Colonic mucosa (tissue), 4 donors: ENCODE data around the gene CDH1. TPM values are rescaled to one million over a fixed set of nuclear protein-coding genes. Genes with fewer than 3 reads are reported as not detected.

Source experiments
- DNase-seq: peaks from one replicate; pipeline ENCODE4 v3.0.0-alpha.2; 2020
- H3K27ac ChIP-seq: fragments of 200-600 bp; one replicate; pipeline ENCODE4 v1.8.0; 2021
- H3K27me3 ChIP-seq: fragments of 200-600 bp; one replicate; pipeline ENCODE4 v1.8.0; 2021
- H3K36me3 ChIP-seq: fragments of 200-600 bp; one replicate; pipeline ENCODE4 v1.8.0; 2021
- H3K4me1 ChIP-seq: fragments of 200-600 bp; one replicate; pipeline ENCODE4 v1.8.0; 2021; ENCODE audit warnings: mild to moderate bottlenecking
- H3K4me3 ChIP-seq: fragments of 200-600 bp; one replicate; pipeline ENCODE4 v1.8.0; 2021
- H3K9ac ChIP-seq, 2 donors: one replicate each; pipeline ENCODE4 v1.7.0; 2013; ENCODE audit warnings: control low read depth in 2 of 2, low read depth in 2 of 2, low read length in 2 of 2
- H3K9me3 ChIP-seq: fragments of 200-600 bp; one replicate; pipeline ENCODE4 v1.8.0; 2021
- CTCF ChIP-seq: fragments of 200-600 bp; IDR thresholded peaks from one replicate; pipeline ENCODE4 v1.8.0; 2022; ENCODE audit warnings: antibody characterized with exemption, mild to moderate bottlenecking
- intact Hi-C: fragments of 100-400 bp; cut with DNase I; formaldehyde crosslinking; loops from one replicate; pipeline ENCODE4 v1.14.1; 2022
- total RNA-seq, 2 donors: library from RNA; stranded (reverse); fragmentation: NEBNext Ultra II Directional in 1 of 2; extraction: Animal tissue kit (Norgen Biotek cat#: 25700) in 1 of 2; gene quantifications; one replicate each; pipeline ENCODE4 v1.2.1, GENCODE V29; 2021
- donor health status: healthy.
- donor health status: DM: no; HTN: no; CAD: no.
- donor health status: DM: no; HTN: no; CAD: no.

Gene CDH1
- total RNA-seq, 2 donors from 2014 or later = 494 to 519 TPM

GRCh38 chr16:68802190-68802589 is 65.1 kb downstream of the CDH1 start:
- no peaks in the 10 kb centered on the region for H3K27me3 ChIP-seq
- DNase-seq = no peak
- TF ChIP-seq CTCF = no peak
- H3K36me3 ChIP-seq = no peaks in the 10 kb centered on the region
- H3K9me3 ChIP-seq = no peaks in the 10 kb centered on the region
- H3K4me1 ChIP-seq = no peaks in the 10 kb centered on the region
- H3K4me3 ChIP-seq = no peak overlapping the region
- no peak overlapping the region for H3K9ac ChIP-seq
- intact Hi-C loops = loop anchor here (5.0 kb wide), 1 partner anchor 100 kb away; no protein-coding TSS in a partner anchor
- no peak overlapping the region for H3K27ac ChIP-seq

- no peak overlapping the region for H3K27ac ChIP-seq
Observed at GRCh38 chr16:68806422-68806821, 69.3 kb downstream of the CDH1 start.

GRCh38 chr16:68806981-68807380 is 69.9 kb downstream of the CDH1 start:
- TF ChIP-seq CTCF = no peak
- peaks cover 5% of the 10 kb centered on the region for H3K36me3 ChIP-seq
- intact Hi-C loops = no loop called here
- H3K9me3 ChIP-seq = no peaks in the 10 kb centered on the region
- H3K4me3 ChIP-seq = no peak overlapping the region
- DNase-seq = no peak
- no peak overlapping the region for H3K9ac ChIP-seq
- no peak overlapping the region for H3K27ac ChIP-seq
- H3K4me1 ChIP-seq = no peaks in the 10 kb centered on the region
- no peaks in the 10 kb centered on the region for H3K27me3 ChIP-seq

More at GRCh38 chr16:68806422-68806821, 69.3 kb downstream of the CDH1 start:
- H3K36me3 ChIP-seq = peaks cover 5% of the 10 kb centered on the region
- no peak overlapping the region for H3K9ac ChIP-seq
- H3K27me3 ChIP-seq = no peaks in the 10 kb centered on the region
- no peak for DNase-seq
- H3K4me3 ChIP-seq = no peak overlapping the region
- no peaks in the 10 kb centered on the region for H3K9me3 ChIP-seq
- intact Hi-C loops = no loop called here
- TF ChIP-seq CTCF = no peak
- H3K4me1 ChIP-seq = no peaks in the 10 kb centered on the region

GRCh38 chr16:68814516-68814915 is 77.4 kb downstream of the CDH1 start:
- Histone ChIP-seq H3K4me3 (no peak overlapping the region), H3K36me3 (peaks cover 5% of the 10 kb centered on the region), H3K27me3 (no peaks in the 10 kb centered on the region), H3K9me3 (no peaks in the 10 kb centered on the region), H3K4me1 (no peaks in the 10 kb centered on the region), H3K9ac (no peak overlapping the region), H3K27ac (no peak overlapping the region)
- intact Hi-C loops = no loop called here
- TF ChIP-seq CTCF = no peak
- no peak for DNase-seq

- no peaks in the 10 kb centered on the region for H3K4me1 ChIP-seq
- H3K9ac ChIP-seq = no peak overlapping the region
- no peaks in the 10 kb centered on the region for H3K27me3 ChIP-seq
- H3K36me3 ChIP-seq = peaks cover 3% of the 10 kb centered on the region
- H3K9me3 ChIP-seq = no peaks in the 10 kb centered on the region
- no peak for DNase-seq
- no peak for TF ChIP-seq CTCF
- no peak overlapping the region for H3K4me3 ChIP-seq
- H3K27ac ChIP-seq = no peak overlapping the region
- intact Hi-C loops = no loop called here
Observed at GRCh38 chr16:68823401-68824135, 86.5 kb downstream of the CDH1 start.
